Mesenchymal stem cell (in vitro differentiated cells and primary cell): ENCODE results near the gene FBXW9. TPM values are rescaled to one million over a fixed set of nuclear protein-coding genes. Genes with fewer than 3 reads are reported as not detected.

Experiments used
- DNase-seq: peaks from one replicate; pipeline ENCODE4 v3.0.0-alpha.2; 2013
- H2AFZ ChIP-seq: one replicate; pipeline ENCODE4 v1.6.1; 2013; ENCODE audit warnings: low read depth, mild to moderate bottlenecking, control low read depth, inconsistent platforms, low read length, moderate library complexity
- H2AK5ac ChIP-seq: 2 replicates; pipeline ENCODE4 v1.6.1; 2013; ENCODE audit warnings: low read length, moderate library complexity, mild to moderate bottlenecking, inconsistent platforms; ENCODE audit not compliant: severe bottlenecking
- H2BK120ac ChIP-seq: one replicate; pipeline ENCODE4 v1.6.1; 2013; ENCODE audit warnings: low read depth, mild to moderate bottlenecking, inconsistent platforms, low read length, moderate library complexity
- H2BK12ac ChIP-seq, 2 experiments: one replicate each; pipeline ENCODE4 v1.6.1; 2013; ENCODE audit warnings: inconsistent platforms in 2 of 2, low read length in 2 of 2, mild to moderate bottlenecking in 2 of 2, moderate library complexity in 2 of 2, control low read depth in 1 of 2
- H2BK15ac ChIP-seq: one replicate; pipeline ENCODE4 v1.6.1; 2013; ENCODE audit warnings: mild to moderate bottlenecking, low read depth, inconsistent platforms; ENCODE audit not compliant: poor library complexity, severe bottlenecking
- H2BK5ac ChIP-seq: 2 replicates; pipeline ENCODE4 v1.6.1; 2013; ENCODE audit warnings: low read depth, mild to moderate bottlenecking, low read length, control low read depth, inconsistent platforms; ENCODE audit not compliant: poor library complexity, severe bottlenecking
- H3K14ac ChIP-seq, 2 experiments: one replicate each; pipeline ENCODE4 v1.6.1; 2013; ENCODE audit warnings: inconsistent platforms in 2 of 2, low read length in 2 of 2, control low read depth in 1 of 2, mild to moderate bottlenecking in 1 of 2, moderate library complexity in 1 of 2
- H3K18ac ChIP-seq, 2 experiments: one replicate each; pipeline ENCODE4 v1.6.1; 2013; ENCODE audit warnings: inconsistent platforms in 2 of 2, low read length in 2 of 2, control low read depth in 1 of 2, low read depth in 1 of 2, mild to moderate bottlenecking in 1 of 2
- H3K23ac ChIP-seq, 2 experiments: one replicate each; pipeline ENCODE4 v1.6.1; 2013; ENCODE audit warnings: inconsistent platforms in 2 of 2, low read length in 2 of 2, mild to moderate bottlenecking in 2 of 2, moderate library complexity in 2 of 2, control low read depth in 1 of 2
- H3K27ac ChIP-seq: 2 replicates; pipeline ENCODE4 v1.5.1; 2013; ENCODE audit warnings: mild to moderate bottlenecking, moderate library complexity, low read length, control low read depth, inconsistent platforms; ENCODE audit not compliant: poor library complexity, severe bottlenecking
- H3K27me3 ChIP-seq, 2 experiments: 2 replicates each; pipeline versions ENCODE4 v1.6.1 to v1.7.0; 2013; ENCODE audit warnings: low read length in 2 of 2, mild to moderate bottlenecking in 2 of 2, moderate library complexity in 2 of 2, control low read depth in 1 of 2, inconsistent platforms in 1 of 2; ENCODE audit not compliant: control insufficient read depth in 1 of 2, insufficient read depth in 1 of 2
- H3K36me3 ChIP-seq, 2 experiments: 2 replicates each; pipeline versions ENCODE4 v1.6.1 to v1.7.0; 2013; ENCODE audit warnings: low read length in 2 of 2, control low read depth in 1 of 2, inconsistent platforms in 1 of 2, low read depth in 1 of 2, mild to moderate bottlenecking in 1 of 2; ENCODE audit not compliant: insufficient read depth in 2 of 2, control insufficient read depth in 1 of 2
- H3K4ac ChIP-seq, 2 experiments: one replicate each; pipeline ENCODE4 v1.6.1; 2013; ENCODE audit warnings: inconsistent platforms in 2 of 2, low read length in 2 of 2, mild to moderate bottlenecking in 2 of 2, moderate library complexity in 2 of 2, control low read depth in 1 of 2, low read depth in 1 of 2
- H3K4me1 ChIP-seq: 2 replicates; pipeline ENCODE4 v1.6.1; 2013; ENCODE audit warnings: low read depth, low read length, control low read depth; ENCODE audit not compliant: control insufficient read depth, insufficient read depth
- H3K4me2 ChIP-seq: 2 replicates; pipeline ENCODE4 v1.6.1; 2013; ENCODE audit warnings: low read length, mild to moderate bottlenecking, inconsistent platforms; ENCODE audit not compliant: poor library complexity, severe bottlenecking
- H3K4me3 ChIP-seq, 2 experiments: 2 replicates each; pipeline versions ENCODE4 v1.5.1 to v1.7.0; 2013; ENCODE audit warnings: low read length in 2 of 2, mild to moderate bottlenecking in 2 of 2, control low read depth in 1 of 2, low read depth in 1 of 2; ENCODE audit not compliant: insufficient read depth in 1 of 2
- H3K79me1 ChIP-seq: replicated peaks from 2 replicates; pipeline ENCODE4 v1.6.1; 2013; ENCODE audit warnings: mild to moderate bottlenecking, control low read depth, low read length, inconsistent platforms; ENCODE audit not compliant: poor library complexity, severe bottlenecking
- H3K9ac ChIP-seq: 2 replicates; pipeline ENCODE4 v1.7.0; 2013; ENCODE audit warnings: mild to moderate bottlenecking, low read length, moderate library complexity
- H3K9me3 ChIP-seq: 2 replicates; pipeline ENCODE4 v1.7.0; 2013; ENCODE audit warnings: mild to moderate bottlenecking, low read length; ENCODE audit not compliant: control insufficient read depth
- H4K8ac ChIP-seq: one replicate; pipeline ENCODE4 v1.6.1; 2013; ENCODE audit warnings: inconsistent platforms, mild to moderate bottlenecking, low read length, moderate library complexity
- H4K91ac ChIP-seq: one replicate; pipeline ENCODE4 v1.6.1; 2013; ENCODE audit warnings: mild to moderate bottlenecking, low read length, inconsistent platforms
- WGBS: methylation state at CpG from one replicate; pipeline ENCODE4 v1.1.7; 2013; ENCODE audit warnings: mixed read lengths; 5-methylcytosine and 5-hydroxymethylcytosine counted together
- polyA plus RNA-seq, 2 experiments: library from polyadenylated mRNA; stranded (reverse); fragments of 200-250 nt; gene quantifications; one replicate each; pipeline ENCODE4 v1.2.3, GENCODE V29; 2013

Gene FBXW9
- polyA plus RNA-seq (2013, experiment 1 of 2): 5.2 TPM
- polyA plus RNA-seq (2013, experiment 2 of 2): 5.2 TPM

DNA sequence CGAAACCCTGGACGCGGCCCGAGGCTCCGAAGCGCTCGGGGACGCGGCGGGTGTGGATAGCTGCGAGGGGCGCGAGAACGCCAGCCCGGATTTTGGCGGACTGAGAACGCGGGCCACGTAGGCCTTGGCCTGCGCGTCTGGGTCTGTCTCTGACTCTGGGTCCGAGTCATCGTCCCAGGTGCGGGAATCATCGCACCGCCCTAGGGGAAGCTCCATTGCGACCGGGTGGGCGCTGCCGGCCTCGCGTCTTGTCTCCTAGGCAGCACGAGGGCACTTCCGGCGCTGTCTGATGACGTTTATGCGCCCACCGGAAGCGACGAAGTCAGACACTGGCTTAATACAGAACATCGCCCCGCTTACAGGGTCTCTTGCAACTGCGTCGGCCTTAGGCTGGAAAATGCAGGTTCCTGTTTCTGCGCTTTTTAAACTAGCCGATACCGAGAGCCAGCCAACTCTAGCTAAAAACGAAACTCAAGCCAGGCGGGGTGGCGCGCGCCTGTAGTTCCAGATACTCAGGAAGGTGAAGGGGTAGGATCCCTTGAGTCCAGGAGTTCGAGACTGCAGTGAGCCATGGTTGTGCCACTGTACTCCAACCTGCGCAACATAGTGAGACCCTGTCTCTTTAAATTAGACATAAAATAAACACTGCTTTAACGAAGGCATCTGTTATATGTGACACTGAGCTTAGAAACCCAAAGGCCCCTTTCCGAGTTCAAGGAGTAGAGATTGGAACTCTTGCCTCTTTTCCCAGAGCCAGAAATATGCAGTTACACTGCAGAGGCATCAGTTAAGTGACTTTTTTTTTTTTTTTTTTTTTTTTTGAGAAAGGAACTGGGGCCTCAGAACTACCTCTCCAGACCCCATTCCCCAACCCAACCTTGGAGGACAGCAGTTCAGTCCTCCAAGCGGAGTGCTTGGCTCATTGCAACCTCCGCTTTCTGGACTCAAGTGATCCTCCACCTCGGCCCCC is at the start of gene FBXW9:
Gene FBXW9 (minus strand): TSS at position 266 of the 970 bp plus-strand sequence. CDS start 50 bp downstream, at position 216.
- peaks cover 32% of the 10 kb centered on the region for H3K79me1 ChIP-seq
- DNase-seq: peak; percentile 95
- H3K18ac ChIP-seq: peak within 1 kb of the TSS in 1 of 2 experiments; percentile 54
- peak within 1 kb of the TSS; percentile 91 for H3K9ac ChIP-seq
- H3K4ac ChIP-seq: peak within 1 kb of the TSS; percentile 42 to 67
- H2BK120ac ChIP-seq: no peak within 1 kb of the TSS
- peak within 1 kb of the TSS; percentile 24 for H2BK5ac ChIP-seq
- H3K27ac ChIP-seq: peak within 1 kb of the TSS; percentile 57
- peak within 1 kb of the TSS; percentile 96 for H3K4me2 ChIP-seq
- peak within 1 kb of the TSS; percentile 86 for H4K8ac ChIP-seq
- H3K9me3 ChIP-seq: no peaks in the 10 kb centered on the region
- H2AK5ac ChIP-seq: peak within 1 kb of the TSS; percentile 57
- no peak within 1 kb of the TSS for H2BK15ac ChIP-seq
- peak within 1 kb of the TSS; percentile 49 for H2AFZ ChIP-seq
- peaks cover 49 to 50% of the 10 kb centered on the region in 2 experiments for H3K36me3 ChIP-seq
- peak within 1 kb of the TSS; percentile 84 to 97 for H3K4me3 ChIP-seq
- H4K91ac ChIP-seq: no peak within 1 kb of the TSS
- peak within 1 kb of the TSS in 1 of 2 experiments; percentile 81 for H3K23ac ChIP-seq
- H2BK12ac ChIP-seq: no peak within 1 kb of the TSS
- H3K27me3 ChIP-seq: no peaks in the 10 kb centered on the region
- peaks cover 17% of the 10 kb centered on the region for H3K4me1 ChIP-seq
- peak within 1 kb of the TSS in 1 of 2 experiments; percentile 84 for H3K14ac ChIP-seq
- 9% methylated on average over 59 of the region's 59 CpGs for whole genome bisulfite sequencing

DNA sequence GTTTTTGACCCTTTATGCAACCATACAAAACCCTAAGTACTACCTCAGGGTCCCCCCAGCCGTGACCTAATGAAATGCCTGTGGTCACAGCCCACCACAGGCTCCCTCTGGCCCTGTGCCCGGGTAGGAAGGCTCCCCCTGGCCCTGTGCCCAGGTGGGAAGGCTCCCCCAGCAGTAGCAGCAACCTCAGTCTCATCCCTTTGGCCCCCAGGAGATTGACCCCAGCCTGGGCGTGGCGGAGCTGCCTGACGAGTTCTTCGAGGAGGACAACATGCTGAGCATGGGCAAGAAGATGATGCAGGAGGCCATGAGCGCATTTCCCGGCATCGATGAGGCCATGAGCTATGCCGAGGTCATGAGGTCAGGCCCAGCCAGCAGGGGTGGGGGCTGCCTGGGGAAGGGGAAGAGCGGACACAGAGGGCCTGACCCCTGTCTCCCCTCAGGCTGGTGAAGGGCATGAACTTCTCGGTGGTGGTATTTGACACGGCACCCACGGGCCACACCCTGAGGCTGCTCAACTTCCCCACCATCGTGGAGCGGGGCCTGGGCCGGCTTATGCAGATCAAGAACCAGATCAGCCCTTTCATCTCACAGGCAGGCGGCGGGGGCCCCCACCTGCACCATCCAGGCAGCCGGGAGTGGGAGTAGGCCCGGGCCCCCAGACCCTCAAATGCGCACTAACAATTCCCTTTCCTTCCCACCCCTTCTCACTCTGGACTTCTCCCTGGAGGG is 48.9 kb upstream of the FBXW9 start:
- Histone ChIP-seq H3K27ac (peak overlapping the region; percentile 33), H3K14ac (no peak overlapping the region), H2AK5ac (peak overlapping the region; percentile 97), H2BK12ac (no peak overlapping the region), H2BK120ac (no peak overlapping the region), H3K23ac (no peak overlapping the region), H2BK15ac (no peak overlapping the region), H4K91ac (no peak overlapping the region), H2BK5ac (no peak overlapping the region), H3K79me1 (peaks cover 17% of the 10 kb centered on the region), H3K4me2 (no peak overlapping the region), H2AFZ (no peak overlapping the region), H3K4me3 (no peak overlapping the region), H3K9me3 (no peaks in the 10 kb centered on the region), H3K36me3 (peaks cover 56 to 65% of the 10 kb centered on the region in 2 experiments), H3K4me1 (peaks cover 23% of the 10 kb centered on the region), H3K18ac (no peak overlapping the region), H3K9ac (no peak overlapping the region), H3K4ac (no peak overlapping the region), H4K8ac (no peak overlapping the region), H3K27me3 (peaks cover 8 to 9% of the 10 kb centered on the region in 2 experiments)
- no peak for DNase-seq
- WGBS: 94% methylated on average over 22 of the region's 22 CpGs

DNA sequence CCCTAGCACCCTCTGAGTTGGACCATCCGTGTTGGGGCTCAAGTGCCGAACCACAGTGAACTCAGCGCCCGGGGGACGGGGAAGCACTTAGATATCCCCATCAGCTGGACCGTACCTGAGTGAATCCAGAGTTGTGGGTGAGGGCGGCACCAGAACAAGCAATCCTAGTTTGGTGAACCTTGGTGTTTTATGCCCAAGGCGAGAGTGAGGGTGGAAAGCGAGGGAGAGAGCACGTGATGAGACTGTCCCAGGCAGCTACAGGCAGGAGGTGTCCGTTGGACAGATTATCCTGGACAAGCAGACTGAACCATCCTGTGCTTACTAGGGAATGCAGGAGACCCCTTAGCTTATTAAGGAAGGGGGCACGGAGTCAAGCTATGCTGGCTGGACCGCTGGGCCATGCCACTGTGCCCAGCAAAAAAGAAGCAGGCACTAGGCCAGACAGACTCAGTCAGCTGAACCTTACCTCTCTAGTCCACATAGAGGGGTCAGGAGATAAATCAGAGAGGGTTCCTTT is 41.5 kb upstream of the FBXW9 start:
- H3K27me3 ChIP-seq: no peaks in the 10 kb centered on the region
- no peak overlapping the region for H2BK120ac ChIP-seq
- WGBS: 24% methylated on average over 13 of the region's 13 CpGs
- no peak overlapping the region for H4K91ac ChIP-seq
- peaks cover 26 to 32% of the 10 kb centered on the region in 2 experiments for H3K36me3 ChIP-seq
- H2BK12ac ChIP-seq: no peak overlapping the region
- H2BK5ac ChIP-seq: no peak overlapping the region
- H3K4me2 ChIP-seq: peak overlapping the region; percentile 85
- H3K9ac ChIP-seq: peak overlapping the region; percentile 93
- peaks cover 11% of the 10 kb centered on the region for H3K4me1 ChIP-seq
- DNase-seq: no peak
- H3K4me3 ChIP-seq: peak overlapping the region; percentile 86 to 97
- no peak overlapping the region for H3K18ac ChIP-seq
- no peak overlapping the region for H3K14ac ChIP-seq
- no peak overlapping the region for H2BK15ac ChIP-seq
- H2AFZ ChIP-seq: peak overlapping the region; percentile 90
- H3K27ac ChIP-seq: no peak overlapping the region
- H3K9me3 ChIP-seq: no peaks in the 10 kb centered on the region
- H4K8ac ChIP-seq: peak overlapping the region; percentile 90
- peaks cover 20% of the 10 kb centered on the region for H3K79me1 ChIP-seq
- no peak overlapping the region for H3K23ac ChIP-seq
- H2AK5ac ChIP-seq: no peak overlapping the region
- no peak overlapping the region for H3K4ac ChIP-seq
